ENCODE data around the gene BMPR1A.
A peak's percentile ranks its signal among the peaks of the same experiment; 100 is the strongest.

BMPR1A gene

DNA sequence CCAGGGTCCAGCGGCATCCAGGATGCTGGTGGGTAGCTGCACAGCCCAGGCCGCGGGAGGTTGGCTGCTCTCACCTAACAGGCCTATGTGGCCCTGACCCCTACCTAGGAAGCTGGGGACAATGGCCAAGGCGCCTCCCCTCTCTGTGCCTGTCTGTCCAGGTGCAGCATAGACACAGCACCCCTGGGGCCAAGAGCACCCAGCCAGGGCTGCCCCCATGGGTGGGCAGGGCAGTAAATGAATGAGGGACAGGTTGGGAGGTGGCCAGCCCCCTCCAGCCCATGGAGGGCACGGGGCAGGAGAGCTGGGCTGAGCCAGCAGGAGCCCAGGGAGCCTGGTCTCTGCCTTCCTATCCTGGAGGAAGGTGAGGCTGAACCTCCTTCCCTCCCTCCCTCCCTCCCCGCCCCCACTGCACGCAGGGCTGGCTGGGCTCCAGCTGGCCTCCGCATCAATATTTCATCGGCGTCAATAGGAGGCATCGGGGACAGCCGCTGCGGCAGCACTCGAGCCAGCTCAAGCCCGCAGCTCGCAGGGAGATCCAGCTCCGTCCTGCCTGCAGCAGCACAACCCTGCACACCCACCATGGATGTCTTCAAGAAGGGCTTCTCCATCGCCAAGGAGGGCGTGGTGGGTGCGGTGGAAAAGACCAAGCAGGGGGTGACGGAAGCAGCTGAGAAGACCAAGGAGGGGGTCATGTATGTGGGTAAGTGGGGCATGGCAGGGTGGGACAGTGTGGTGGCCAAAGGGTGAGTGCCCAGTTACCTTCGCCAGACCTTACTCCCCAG, 201.9 kb downstream of the BMPR1A start, which contains the start of gene SNCG:
Gene SNCG (plus strand): TSS at position 484 of the 785 bp plus-strand sequence. CDS start 99 bp downstream, at position 583.
- DNase-seq: no peak

DNA sequence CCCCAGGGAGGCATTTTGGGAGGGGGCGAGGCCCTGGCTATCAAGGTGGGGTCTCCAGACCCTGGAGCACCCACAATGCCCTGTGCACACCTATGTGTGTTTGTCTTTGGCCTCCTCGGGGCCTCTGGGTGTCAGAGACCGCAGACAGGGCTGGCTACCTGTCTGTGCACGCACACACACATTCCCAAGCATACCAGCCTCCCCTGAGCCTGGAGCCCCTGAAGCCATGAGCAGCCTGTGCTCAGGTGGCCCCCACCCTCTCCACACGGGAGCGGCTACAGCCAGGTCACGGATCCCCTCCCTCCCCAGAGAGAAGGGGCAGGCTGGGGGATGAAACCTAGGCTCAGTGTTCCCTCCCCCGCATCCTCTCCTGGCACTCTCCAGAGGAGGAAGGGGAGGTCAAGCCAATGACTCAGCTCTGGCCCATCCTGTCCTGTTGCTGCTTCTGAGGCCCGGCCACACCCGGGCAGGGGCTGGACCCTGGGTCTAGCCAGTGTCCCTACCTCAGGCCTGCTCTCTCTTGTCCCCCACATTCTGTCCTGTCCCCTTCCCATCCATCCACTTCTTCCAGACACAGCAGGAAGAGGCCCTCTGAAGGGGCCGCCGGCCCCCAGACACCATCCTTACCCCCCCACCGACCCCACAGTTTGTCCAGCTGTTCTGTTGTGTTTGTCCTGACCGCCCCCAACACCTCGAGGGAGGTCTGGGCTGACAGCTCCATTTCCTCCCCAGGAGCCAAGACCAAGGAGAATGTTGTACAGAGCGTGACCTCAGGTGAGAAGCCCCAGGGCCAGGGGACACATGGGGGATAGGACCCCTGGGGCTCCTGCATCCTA, 202.7 kb downstream of the BMPR1A start:
- no peak for DNase-seq

DNA sequence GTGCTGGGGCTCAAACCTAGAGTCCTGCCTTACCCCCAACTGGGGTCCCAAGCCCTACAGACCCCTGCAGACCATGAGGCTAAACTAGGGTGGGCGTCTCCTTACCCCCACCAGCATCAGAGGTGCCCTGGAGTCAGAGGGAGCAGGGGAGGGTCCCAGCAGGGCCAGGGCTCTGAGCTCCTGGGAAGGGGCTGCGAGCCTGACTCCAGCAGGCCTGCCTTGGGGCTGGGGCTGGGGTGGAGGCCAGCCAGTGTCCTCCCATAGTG, 203.3 kb downstream of the BMPR1A start:
- DNase-seq: no peak

DNA sequence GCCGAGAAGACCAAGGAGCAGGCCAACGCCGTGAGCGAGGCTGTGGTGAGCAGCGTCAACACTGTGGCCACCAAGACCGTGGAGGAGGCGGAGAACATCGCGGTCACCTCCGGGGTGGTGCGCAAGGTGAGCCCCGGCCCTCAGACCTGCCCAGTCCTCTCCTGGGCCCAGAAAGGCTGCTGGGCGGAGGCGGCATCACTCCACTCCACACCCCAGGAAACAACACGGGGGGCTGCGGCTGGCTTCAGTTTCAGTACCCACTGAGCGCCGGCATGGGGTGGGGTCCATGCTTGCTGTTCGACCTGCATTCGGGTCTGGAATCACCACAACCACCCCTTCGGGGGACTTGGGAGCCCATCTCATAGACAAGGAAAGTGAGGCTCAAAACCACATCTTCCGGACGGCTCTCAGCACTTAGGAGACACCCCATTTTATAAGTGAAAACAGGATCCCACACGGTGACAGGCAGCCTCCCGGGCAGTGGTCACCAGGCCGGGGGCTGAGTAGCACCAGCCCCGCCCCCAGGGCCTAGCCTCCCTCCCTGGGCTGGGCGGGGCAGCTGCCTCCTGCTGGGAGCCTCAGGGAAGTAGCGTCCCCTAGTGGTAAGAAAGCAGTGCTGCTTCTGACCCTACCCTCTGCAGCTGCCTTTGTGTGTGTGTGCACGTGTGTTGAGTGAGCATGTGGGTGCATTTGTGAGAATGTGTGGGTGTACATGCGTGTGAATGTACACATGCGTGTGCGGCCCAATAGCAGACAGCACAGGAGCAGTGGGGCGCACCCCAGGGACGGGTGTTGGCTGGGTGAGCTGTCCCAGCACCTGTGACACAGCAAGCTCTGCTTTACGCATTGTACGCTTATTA, 203.8 kb downstream of the BMPR1A start:
- peak; percentile 87 to 92 for DNase-seq

DNA sequence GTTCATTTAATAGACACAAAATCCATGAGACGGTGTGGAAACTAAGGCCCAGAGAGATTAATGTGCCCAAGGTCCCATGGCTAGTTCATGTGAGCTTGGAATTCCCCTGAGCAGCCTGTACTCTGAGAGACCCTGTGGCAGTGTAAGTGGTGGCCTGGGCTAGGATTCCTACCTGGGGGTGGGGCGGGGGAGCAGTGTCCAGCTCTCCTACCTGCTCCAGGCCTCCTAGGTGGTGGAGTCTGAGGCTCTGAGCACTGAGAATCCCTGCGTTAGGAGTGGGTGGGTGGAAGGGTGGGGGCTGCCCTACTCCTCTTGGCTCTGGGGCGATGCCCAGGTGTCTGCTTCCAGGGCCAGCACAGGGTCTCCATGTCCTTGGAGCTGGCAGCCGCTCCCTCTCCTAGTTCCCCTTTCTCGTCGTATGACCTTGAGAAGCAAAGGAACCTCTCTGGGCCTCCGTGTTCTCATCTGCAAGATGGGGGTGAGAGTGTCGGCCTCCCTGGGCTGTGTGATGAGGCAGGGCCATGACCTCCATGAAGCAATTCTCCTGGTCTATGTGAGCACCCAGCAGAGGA, 204.5 kb downstream of the BMPR1A start:
- DNase-seq: no peak

DNA sequence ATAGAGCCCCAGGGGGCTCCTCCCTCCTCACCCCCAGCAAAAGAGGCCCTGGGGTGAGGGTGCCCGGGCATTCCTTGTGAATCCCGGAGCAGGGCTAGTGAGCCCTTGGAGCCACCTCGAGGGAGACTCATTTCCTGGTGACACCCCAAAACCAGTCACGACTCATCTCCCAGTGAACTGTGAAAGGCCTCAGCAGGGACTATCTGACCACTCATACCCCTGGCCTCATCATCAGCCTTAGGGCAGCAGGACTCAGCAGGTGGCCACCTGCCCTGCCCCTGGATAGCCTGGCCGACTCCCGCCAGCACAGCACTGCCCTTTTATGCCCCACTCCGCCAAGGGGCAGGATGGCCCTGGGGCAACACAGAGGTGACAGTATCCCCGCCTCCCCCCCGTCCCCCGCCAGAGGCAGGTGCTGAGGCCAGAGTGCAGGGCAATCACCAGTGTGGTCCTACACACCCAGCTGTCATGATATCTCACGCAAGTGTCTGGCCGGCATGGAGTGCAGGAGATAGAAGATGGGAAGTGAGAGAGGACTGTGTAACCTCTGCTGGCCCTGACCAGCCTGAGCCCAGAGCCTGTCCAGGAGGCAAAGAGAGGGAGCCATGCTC, 205.2 kb downstream of the BMPR1A start:
- DNase-seq: no peak

DNA sequence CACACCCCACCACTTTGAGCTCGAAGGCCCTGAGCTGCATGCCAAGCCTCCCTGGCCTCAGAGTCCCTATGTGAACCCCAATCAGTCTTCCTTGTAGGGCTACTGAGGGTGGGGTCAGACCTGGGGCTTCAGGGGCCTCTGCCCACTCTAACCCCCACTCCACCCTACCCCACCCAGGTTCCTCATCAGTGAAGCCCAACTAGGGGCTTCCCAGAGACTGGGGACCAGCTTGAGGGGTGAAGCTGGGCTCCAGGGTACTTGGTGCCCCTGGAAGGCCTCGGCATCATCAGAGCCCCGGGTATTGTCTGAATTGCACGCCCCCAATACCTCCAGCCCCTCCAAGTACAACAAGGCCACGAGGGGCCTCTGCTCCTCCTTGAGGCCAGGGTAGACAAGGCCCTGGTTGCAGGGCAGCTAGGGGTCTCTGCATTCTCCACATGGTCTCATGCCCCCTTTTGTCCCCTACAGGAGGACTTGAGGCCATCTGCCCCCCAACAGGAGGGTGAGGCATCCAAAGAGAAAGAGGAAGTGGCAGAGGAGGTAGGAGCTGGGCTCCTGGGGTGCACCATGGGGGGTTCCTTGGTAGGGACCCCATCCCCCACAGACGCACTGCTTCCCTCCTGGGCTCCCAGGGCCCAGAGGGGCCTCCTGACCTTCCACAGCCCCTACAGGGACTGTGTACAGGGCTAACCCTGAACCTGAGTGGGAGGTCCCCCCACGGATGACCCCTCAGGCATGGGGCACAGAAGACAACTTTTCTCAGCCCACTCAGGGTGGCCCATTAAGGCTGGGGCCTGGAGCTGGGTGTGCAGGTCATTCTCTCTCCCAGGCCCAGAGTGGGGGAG, 205.9 kb downstream of the BMPR1A start:
- no peak for DNase-seq

DNA sequence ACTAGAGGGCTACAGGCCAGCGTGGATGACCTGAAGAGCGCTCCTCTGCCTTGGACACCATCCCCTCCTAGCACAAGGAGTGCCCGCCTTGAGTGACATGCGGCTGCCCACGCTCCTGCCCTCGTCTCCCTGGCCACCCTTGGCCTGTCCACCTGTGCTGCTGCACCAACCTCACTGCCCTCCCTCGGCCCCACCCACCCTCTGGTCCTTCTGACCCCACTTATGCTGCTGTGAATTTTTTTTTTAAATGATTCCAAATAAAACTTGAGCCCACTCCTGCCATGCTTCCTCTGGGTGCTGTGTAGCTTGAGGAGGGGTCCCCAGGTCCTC, 206.5 kb downstream of the BMPR1A start:
- DNase-seq: no peak

DNA sequence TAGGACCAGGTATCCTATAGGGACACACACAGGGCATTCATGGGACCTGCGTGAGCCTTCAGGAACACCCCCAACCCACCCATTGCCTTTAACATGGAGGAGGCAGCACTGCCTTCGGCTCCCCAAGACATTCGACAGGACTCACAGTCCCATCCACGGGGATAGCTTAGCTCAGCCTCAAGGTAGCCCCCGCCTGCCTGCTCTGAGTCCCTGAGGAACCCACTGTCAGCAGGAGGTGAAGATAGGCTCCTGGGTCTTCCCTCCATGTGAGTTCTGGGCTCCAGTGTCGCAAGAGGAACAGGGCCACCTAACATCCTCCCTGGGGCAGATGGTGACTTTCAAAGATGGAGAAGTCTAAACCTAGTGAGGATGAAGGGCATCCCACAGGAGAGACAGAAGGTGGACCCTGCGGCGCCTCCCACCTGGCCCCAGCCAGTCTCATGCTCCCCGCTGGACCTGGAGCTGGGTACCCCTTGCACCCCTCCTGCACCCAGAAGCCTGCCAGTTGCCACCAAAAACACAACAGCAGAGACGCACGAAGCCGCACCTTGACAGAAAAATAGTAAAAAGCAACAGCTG, 207.0 kb downstream of the BMPR1A start:
- DNase-seq: no peak

DNA sequence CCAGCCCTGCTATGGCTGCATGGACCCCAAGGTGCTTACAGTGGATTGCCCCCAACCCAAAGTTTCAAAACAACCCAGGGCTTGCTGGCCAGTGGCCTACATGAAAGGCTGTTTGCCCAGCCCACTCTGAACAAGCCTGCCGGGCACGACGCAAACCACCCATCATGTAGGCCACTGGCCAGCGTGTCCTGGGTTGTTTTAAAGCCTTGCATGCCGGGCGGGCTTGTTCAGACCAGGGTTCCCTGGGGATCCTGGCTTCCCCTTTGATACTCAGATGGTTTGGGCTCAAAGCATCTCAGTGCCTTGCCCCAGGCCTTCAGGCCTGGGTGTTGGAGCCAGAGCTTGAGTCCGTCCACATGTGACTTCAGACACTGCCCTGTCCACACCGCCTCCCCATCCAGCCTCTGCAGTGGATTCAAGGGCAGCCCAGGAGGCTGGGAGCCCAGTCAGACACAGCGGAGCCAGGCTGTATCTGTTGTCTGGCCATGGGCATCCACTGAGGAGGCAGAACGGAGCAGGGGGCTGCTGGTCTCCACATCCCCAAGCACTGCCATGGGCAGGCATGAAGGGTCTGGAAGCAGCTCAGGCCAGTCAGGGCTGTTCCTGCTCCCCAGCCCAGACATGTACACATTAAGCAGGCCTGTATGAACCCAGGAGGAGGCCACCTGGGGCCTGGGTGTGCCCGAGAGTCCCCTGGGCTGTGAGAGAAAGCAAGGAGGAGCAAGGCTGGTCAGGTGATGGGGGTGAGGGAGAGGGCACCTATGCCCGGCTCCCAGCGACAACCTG, 207.8 kb downstream of the BMPR1A start:
- DNase-seq: no peak

DNA sequence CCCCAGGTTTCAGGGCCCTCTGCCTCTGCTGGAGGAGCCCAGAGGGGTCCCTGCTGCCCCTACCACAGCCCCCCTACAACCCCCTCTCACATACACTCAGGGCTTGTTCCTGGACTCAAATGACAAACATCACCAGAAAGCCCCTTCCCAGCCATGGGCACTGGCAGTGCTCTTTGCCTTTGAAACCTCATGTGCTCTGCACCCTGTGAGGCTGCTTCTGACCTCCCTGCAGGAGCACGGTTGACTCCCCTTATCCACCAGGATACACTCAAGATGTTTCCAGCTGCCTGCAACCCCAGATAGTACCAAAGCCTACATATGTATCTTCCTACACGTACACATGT, 208.4 kb downstream of the BMPR1A start:
- no peak for DNase-seq

DNA sequence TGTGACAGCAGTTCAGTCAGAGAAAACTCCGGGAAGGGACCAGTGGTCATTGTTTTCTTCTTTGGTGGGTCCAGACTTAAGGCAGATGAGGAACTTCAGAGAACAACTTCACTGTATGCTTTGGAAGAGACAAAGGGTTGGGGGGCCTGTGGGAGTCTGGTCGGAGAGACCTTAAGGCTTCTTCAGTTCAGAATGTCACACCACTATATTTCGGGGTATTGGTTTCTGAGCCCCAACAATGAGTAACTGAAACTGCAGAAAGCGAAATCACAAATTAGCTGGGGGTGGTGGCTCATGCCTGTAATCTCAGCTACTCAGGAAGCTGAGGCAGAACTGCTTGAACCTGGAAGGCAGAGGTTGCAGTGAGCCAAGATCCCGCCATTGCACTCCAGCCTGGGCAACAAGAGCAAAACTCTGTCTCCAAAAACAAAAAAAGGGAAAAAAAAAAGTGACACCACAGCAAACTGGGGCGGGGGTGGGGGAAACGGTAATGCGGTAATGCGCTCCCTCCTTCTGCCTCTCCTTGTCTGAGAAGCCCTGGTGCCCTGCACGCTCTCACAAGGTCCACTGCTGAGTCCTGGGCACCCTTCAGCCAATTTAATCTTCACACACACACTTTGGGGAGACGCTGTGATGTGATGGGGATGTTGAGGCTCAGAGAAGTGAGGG, 209.7 kb downstream of the BMPR1A start:
- DNase-seq: no peak

DNA sequence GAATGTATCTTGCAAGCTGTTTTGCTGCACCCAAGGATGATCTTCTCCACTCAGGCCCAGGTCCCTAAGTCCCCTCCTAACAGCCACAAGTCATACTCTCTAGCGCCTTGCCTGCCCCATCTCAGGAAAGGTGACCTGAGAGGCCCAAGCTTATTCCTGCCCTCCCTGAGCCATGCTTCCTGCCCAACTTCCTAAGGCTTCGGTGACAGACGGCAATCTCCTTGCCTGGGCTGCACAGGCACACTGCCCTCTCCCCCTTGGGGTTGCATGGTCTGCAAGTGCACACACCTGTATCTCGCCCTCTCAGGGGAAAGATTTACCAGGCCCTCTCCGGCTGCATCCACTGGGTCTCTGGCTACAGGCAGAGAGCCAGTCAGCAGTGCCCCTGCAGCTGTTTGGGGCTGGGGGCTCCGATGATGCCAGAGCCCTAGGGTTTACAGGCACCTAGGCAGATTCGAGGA, 211.1 kb downstream of the BMPR1A start:
- DNase-seq: no peak

DNA sequence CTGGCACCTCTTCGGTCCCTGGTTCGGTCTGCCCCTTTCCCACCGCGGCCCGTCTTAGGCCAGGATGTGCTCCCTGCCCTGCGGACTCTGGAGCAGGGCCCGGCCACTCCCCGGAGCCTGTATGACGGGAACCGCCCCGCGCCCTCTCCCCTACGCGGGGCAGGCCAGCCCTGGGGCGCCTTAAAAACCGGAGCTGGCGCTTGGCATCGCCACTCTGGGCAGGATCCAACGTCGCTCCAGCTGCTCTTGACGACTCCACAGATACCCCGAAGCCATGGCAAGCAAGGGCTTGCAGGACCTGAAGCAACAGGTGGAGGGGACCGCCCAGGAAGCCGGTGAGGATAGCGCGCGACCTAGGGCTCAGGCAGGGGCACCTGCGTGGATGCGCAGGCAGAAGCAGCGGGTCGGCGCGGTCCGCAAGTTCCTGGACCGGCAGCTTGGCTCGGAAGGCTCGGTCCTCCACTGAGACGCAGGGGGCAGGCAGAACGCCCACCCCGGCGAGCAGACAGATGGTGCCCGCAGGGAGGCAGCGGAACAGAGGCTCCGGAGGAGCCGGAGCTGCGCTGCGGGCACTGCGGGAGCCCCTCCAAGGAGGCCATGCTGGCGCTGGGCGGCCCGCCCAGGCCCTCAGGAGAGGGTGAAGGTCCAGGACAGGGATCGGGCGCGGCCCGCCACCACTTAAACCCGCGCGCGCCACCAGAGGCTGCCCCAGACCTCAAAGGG, 212.0 kb downstream of the BMPR1A start, which contains the start of gene ADIRF:
Gene ADIRF (plus strand): TSS at position 212 of the 723 bp plus-strand sequence. CDS start 63 bp downstream, at position 275.
- no peak for DNase-seq

DNA sequence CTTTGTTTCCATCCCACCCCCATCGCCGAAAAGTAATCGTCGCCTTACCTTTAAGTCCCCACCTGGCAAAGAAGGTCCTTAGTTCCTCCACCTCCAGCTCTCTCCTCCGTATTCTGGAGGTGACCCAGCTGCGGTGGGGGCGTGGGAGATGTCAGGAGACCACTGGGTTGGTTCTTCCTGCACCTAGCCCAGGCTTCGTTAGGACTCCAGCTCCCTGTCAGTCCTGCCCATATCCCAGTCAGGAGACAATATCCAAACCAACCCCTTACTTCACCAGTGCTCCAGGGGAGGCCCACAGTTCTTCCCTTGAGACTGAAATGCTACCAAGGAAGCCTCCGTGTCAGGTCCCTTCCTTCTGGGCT, 212.6 kb downstream of the BMPR1A start:
- no peak for DNase-seq

DNA sequence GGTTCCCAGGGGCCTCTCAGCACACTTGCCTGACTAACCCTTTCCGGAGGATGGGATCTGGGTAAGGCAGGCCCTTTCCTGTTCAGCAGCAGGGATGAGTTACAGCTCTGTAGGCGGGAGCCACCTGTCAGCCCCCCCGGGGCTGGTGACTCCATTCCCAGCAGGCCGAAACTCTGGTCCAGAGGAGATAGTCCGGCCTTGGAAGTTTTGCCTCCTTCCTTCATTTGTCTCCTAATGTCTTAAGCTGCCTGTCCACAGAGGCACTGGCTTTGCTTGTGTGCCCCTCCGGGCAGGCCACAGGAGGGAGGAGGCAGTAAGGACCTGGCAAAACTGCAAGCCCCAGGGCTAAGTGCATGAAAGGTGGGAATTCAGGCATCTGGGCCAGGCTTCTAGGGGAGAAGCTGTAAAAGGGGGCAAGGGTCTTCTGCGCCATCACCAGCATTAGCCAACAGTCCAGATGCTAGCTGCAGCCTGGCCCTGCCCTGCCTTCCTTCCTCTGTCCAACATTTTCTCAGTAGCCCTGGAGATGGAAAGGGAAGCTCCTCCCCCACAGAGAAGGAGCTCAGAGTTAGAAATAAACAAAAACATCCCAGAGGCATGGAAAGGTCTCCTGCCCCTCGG, 213.1 kb downstream of the BMPR1A start:
- no peak for DNase-seq

DNA sequence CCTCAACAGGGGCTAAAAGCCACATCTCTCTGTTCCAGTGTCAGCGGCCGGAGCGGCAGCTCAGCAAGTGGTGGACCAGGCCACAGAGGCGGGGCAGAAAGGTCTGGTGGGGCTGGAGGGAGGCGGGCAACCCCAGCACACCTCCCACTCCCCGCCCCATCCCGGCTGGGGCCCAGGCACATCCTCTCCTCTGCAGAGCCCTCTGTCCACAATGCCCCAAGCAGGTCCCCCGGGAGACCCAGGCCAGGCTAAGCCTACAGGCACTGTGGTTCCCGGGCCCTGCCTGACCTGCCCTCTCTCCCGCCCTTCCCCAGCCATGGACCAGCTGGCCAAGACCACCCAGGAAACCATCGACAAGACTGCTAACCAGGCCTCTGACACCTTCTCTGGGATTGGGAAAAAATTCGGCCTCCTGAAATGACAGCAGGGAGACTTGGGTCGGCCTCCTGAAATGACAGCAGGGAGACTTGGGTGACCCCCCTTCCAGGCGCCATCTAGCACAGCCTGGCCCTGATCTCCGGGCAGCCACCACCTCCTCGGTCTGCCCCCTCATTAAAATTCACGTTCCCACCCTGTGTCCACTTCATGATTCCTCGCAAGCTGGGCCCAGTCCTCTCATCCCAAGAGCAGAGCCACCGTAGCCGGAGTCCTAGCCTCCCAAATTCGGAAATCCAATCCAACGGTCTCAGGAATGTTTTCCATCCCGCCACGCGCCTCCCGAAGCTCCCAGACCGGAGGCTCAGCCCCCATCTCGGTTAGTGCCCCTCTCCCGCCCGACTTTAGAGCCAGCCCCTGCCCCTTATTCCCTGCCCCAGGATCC, 214.0 kb downstream of the BMPR1A start:
- DNase-seq: peak; percentile 38 to 56

DNA sequence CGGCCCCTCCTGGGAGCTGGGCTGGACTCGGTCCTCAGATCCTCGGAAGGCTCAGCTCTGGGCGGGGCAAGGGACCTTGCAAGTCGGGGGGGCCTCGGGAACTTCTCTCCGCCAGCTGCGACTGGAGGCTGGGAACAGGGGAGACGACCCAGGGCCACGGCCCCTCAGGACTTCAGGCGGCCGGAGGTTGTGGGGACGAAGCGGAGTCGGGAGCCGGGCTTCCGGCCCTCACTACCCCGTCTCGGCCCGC, 214.5 kb downstream of the BMPR1A start:
- DNase-seq: peak in 1 of 2 experiments; percentile 90

All from Kasumi-1 (cell line).